Stimulated activated CD8-positive, alpha-beta memory T cell treated with anti-CD3 and anti-CD28 coated beads, Interleukin-7, amount 100 ng/mL, for 48 hours (primary cell): ENCODE data around the gene FCGR3B.
"Not testable (repeated sequence)": the region's sequence is repeated elsewhere in the genome, so short reads cannot be mapped to it uniquely, and the experiment has no call there.

ENCODE experiments used
- DNase-seq, 2 donors: peaks; one replicate each; pipeline ENCODE4 v3.0.0-alpha.2; 2020; ENCODE audit warnings: low read depth in 1 of 2; ENCODE audit errors: extremely low read depth in 1 of 2

The FCGR3B gene

GRCh38 chr1:161606541-161607336, 24.2 kb downstream of the FCGR3B start:
- not testable (repeated sequence) for DNase-seq

GRCh38 chr1:161605762-161606540, 25.0 kb downstream of the FCGR3B start:
- not testable (repeated sequence) for DNase-seq

DNA sequence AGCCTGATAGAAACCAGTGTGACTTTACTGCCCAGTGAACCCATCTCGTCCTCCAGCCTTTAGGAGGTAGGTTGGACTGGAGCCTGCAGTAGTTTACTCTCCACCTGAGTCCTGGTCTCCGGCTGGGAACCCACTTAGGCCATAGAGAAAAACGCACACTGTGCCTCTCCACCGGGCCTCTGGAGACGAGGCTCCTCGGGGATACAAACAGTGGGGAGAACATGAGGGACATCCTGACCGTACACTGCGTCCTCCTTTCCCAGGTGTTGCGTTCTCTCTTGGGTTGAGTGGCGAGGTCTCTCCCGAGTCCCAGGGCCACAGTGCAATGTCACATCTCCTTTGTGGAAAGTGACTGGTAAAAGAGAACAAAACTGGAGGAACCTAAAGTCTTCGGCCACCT, 26.0 kb downstream of the FCGR3B start:
- not testable (repeated sequence) for DNase-seq

DNA sequence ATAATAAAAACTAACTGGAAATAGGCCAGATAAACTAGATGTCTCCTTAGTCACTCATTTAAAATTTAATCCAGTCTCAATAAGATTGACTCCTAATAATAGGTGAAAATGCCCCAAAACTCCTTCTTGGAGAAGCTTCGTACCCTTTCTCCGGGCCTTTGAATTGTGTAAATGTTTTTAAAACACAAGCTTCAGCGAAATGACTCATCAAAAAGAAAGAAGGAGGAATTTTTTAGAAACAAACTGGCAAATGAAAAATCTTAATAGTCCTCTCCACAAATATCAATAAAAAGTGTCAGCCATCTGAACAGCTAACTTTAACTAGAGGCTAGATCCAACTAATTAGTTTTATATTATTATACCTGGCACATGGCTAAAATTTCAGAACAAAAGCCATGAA, 33.9 kb downstream of the FCGR3B start:
- DNase-seq: not testable (repeated sequence)

GRCh38 chr1:161595583-161595982, 35.4 kb downstream of the FCGR3B start:
- not testable (repeated sequence) for DNase-seq

- not testable (repeated sequence) for DNase-seq
These were observed 35.8 kb downstream of the FCGR3B start for GRCh38 chr1:161595173-161595572.

- DNase-seq: not testable (repeated sequence)
These were observed 36.5 kb downstream of the FCGR3B start for GRCh38 chr1:161594269-161594984.

GRCh38 chr1:161593092-161593755, 37.8 kb downstream of the FCGR3B start:
- not testable (repeated sequence) for DNase-seq

- not testable (repeated sequence) for DNase-seq
These were observed 38.4 kb downstream of the FCGR3B start for GRCh38 chr1:161592586-161592985.

GRCh38 chr1:161589920-161590319, 41.1 kb downstream of the FCGR3B start:
- DNase-seq: not testable (repeated sequence)

GRCh38 chr1:161589365-161589764, 41.6 kb downstream of the FCGR3B start:
- not testable (repeated sequence) for DNase-seq

GRCh38 chr1:161588596-161588995, 42.4 kb downstream of the FCGR3B start:
- DNase-seq: not testable (repeated sequence)

DNA sequence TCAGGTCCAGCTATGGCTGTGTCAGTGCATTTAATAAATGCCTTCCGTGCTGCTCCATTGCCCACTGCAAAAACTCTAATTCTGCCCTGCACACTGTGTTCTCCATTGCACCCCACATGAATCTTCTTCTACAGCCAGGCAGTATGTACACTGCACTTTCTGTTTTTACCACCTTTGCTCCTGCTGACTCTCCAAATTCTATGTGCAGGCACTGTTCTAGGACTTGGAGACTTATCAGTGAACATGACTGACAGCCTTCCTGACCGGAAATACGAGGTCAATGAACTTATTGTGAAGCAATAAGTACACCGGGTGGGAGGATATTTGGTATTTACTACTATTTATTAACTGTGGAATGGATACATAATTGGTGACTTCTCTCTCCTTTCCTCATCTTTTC, 48.1 kb downstream of the FCGR3B start:
- not testable (repeated sequence) for DNase-seq

DNA sequence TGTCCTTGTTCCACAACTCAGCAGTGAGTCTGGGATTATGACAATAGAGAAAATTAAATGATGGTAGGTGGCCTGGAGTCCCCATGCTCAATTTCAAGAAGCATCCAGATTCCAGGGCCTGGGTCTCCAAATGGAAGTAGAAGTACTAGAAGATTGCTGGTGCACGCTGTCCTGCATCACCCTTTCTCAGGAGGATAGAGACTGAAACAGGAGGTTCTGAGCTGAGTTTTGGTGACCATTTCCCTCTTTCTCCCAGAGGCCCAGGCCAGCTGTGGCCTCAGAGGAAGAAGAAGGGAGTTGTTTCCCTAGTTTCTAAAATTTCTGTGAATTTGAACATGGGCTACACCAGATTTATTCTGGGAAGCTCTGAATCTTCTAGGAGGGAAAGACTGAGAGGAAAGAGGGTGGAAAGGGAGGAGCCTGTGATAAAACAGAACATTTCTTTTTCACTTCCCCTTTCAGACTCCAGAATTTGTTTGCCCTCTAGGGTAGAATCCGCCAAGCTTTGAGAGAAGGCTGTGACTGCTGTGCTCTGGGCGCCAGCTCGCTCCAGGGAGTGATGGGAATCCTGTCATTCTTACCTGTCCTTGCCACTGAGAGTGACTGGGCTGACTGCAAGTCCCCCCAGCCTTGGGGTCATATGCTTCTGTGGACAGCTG, 50.0 kb downstream of the FCGR3B start:
- DNase-seq: not testable (repeated sequence)

- DNase-seq: not testable (repeated sequence)
These were observed 51.0 kb downstream of the FCGR3B start for GRCh38 chr1:161579856-161580507.

DNA sequence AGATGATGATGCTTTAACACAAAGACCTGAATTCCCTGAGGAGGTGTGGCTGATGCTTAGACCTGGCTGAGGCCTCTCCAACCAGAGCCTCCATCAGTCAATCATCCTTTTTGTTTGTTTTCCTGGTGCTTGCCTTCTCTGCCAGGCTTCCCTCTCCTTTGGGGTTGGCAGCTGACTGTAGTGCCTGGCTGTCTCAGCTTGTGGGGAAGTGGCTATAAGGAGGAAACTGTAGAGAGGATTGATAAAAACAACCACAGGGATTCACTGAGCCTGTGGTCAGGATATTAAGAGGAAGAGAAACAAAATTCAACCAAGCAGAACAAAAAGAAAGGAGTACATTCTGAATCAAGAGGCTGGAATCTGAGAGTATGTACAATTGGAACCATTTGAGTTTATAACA, 54.3 kb downstream of the FCGR3B start:
- not testable (repeated sequence) for DNase-seq
